ENCODE results near the gene SSBP3. TPM values are rescaled to one million over a fixed set of nuclear protein-coding genes. Genes with fewer than 3 reads are reported as not detected.
A peak's percentile ranks its signal among the peaks of the same experiment; 100 is the strongest.

Gene SSBP3
- total and polyA plus RNA-seq, 9 of the 15 experiments (the other 6 are each of a cell fraction or from before 2014, with no cell fraction given) = 8.7 to 108 (median 33.8) TPM

GRCh38 chr1:54230507-54231339, 175.5 kb downstream of the SSBP3 start (continued):
- TF ChIP-seq, protein P1, sequence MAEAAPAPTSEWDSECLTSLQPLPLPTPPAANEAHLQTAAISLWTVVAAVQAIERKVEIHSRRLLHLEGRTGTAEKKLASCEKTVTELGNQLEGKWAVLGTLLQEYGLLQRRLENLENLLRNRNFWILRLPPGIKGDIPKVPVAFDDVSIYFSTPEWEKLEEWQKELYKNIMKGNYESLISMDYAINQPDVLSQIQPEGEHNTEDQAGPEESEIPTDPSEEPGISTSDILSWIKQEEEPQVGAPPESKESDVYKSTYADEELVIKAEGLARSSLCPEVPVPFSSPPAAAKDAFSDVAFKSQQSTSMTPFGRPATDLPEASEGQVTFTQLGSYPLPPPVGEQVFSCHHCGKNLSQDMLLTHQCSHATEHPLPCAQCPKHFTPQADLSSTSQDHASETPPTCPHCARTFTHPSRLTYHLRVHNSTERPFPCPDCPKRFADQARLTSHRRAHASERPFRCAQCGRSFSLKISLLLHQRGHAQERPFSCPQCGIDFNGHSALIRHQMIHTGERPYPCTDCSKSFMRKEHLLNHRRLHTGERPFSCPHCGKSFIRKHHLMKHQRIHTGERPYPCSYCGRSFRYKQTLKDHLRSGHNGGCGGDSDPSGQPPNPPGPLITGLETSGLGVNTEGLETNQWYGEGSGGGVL (CRISPR knock-in tag; IDR thresholded peaks at IDR 0.05) = no peak
- TF ChIP-seq TCF7L2 (IDR thresholded peaks at IDR 0.05; ENCODE audit: low read depth, low read length) (no peak), HNRNPUL1 (IDR thresholded peaks at IDR 0.05; ENCODE audit: low read length) (no peak), HNRNPLL (IDR thresholded peaks at IDR 0.05; ENCODE audit: low read depth, low read length, poor library complexity, severe bottlenecking) (no peak), CBFA2T3 (IDR thresholded peaks at IDR 0.05) (peak; percentile 56), CBX1 (IDR thresholded peaks at IDR 0.05; ENCODE audit: low read depth) (no peak), ZNF280A (IDR thresholded peaks at IDR 0.05; ENCODE audit: low read depth, partially characterized antibody) (no peak), CTBP1 (IDR thresholded peaks at IDR 0.05; ENCODE audit: borderline replicate concordance) (peak; percentile 57; the same call in 1 of the 2 replicates), HDAC3 (IDR thresholded peaks at IDR 0.05; ENCODE audit: borderline replicate concordance, partially characterized antibody) (no peak), ZNF740 (CRISPR knock-in tag; IDR thresholded peaks at IDR 0.05) (no peak), ZNF740 (tag; IDR thresholded peaks at IDR 0.05) (no peak), PHTF2 (CRISPR knock-in tag; IDR thresholded peaks at IDR 0.05) (no peak), KDM1A (IDR thresholded peaks at IDR 0.05) (peak; percentile 75 to 79), ZNF766 (CRISPR knock-in tag; conservative IDR thresholded peaks at IDR 0.05) (0 out of 2 replicates have a peak, but pooled peaks have one; percentile 13), MAFF (IDR thresholded peaks at IDR 0.05; ENCODE audit: low read length) (peak; percentile 47; the same call in 1 of the 2 replicates), ZNF3 (CRISPR knock-in tag; IDR thresholded peaks at IDR 0.05) (no peak), TEAD2 (tag; IDR thresholded peaks at IDR 0.05) (no peak), SRSF1 (IDR thresholded peaks at IDR 0.05; ENCODE audit: low read depth, low read length) (no peak), PBX2 (CRISPR knock-in tag; IDR thresholded peaks at IDR 0.05; ENCODE audit: low read depth) (no peak), PBX2 (tag; conservative IDR thresholded peaks at IDR 0.05; ENCODE audit: low read depth) (peak; percentile 61; the same call in 1 of the 2 replicates), ELF4 (CRISPR knock-in tag; IDR thresholded peaks at IDR 0.05) (no peak), TEAD1 (CRISPR knock-in tag; IDR thresholded peaks at IDR 0.05) (peak in 1 of 2 experiments; percentile 37; a peak in 1 of 4 replicates)
